ENCODE measurements around the gene FBXW12.

The FBXW12 gene

GRCh38 chr3:48433472-48434118 is 61.6 kb downstream of the FBXW12 start:
- in situ Hi-C loops (cut with MboI; ENCODE audit: low sequenced_read_pairs) = loop anchor here (10.0 kb wide), 1 partner anchor 159 kb away; no protein-coding TSS in a partner anchor

- in situ Hi-C loops (cut with MboI; ENCODE audit: low sequenced_read_pairs) = loop anchor here (10.0 kb wide), 1 partner anchor 160 kb away; no protein-coding TSS in a partner anchor
Measured at GRCh38 chr3:48434591-48435222, 62.7 kb downstream of the FBXW12 start.

GRCh38 chr3:48435223-48435595 is 63.2 kb downstream of the FBXW12 start:
- in situ Hi-C loops (cut with MboI; ENCODE audit: low sequenced_read_pairs) = loop anchor here (10.0 kb wide), 1 partner anchor 160 kb away; no protein-coding TSS in a partner anchor

GRCh38 chr3:48435774-48436476 is 63.9 kb downstream of the FBXW12 start:
- in situ Hi-C loops (cut with MboI; ENCODE audit: low sequenced_read_pairs) = loop anchor here (10.0 kb wide), 1 partner anchor 161 kb away; no protein-coding TSS in a partner anchor

GRCh38 chr3:48436477-48436787 is 64.4 kb downstream of the FBXW12 start:
- in situ Hi-C loops (cut with MboI; ENCODE audit: low sequenced_read_pairs) = loop anchor here (10.0 kb wide), 1 partner anchor 162 kb away; no protein-coding TSS in a partner anchor

GRCh38 chr3:48436855-48437254 is 64.8 kb downstream of the FBXW12 start:
- in situ Hi-C loops (cut with MboI; ENCODE audit: low sequenced_read_pairs) = loop anchor here (10.0 kb wide), 1 partner anchor 162 kb away; no protein-coding TSS in a partner anchor

GRCh38 chr3:48437812-48438211 is 65.8 kb downstream of the FBXW12 start:
- in situ Hi-C loops (cut with MboI; ENCODE audit: low sequenced_read_pairs) = loop anchor here (10.0 kb wide), 1 partner anchor 163 kb away; no protein-coding TSS in a partner anchor

GRCh38 chr3:48439820-48440589 is 68.0 kb downstream of the FBXW12 start, which contains the start of the genes CCDC51 and TMA7:
TSS of gene CCDC51 (minus strand) at chr3:48440119. CDS start at chr3:48435128, 4,991 bp downstream.
TSS of gene TMA7 (plus strand) at chr3:48440257. CDS start at chr3:48440297, 40 bp downstream.
- in situ Hi-C loops (cut with MboI; ENCODE audit: low sequenced_read_pairs) = loop anchor here (10.0 kb wide), 1 partner anchor 165 kb away; no protein-coding TSS in a partner anchor

GRCh38 chr3:48440590-48440958 is 68.6 kb downstream of the FBXW12 start:
- in situ Hi-C loops (cut with MboI; ENCODE audit: low sequenced_read_pairs) = no loop called here

- in situ Hi-C loops (cut with MboI; ENCODE audit: low sequenced_read_pairs) = no loop called here
Measured at GRCh38 chr3:48441940-48442339, 69.9 kb downstream of the FBXW12 start.
